ENCODE measurements around the gene AHI1. TPM values are rescaled to one million over a fixed set of nuclear protein-coding genes. Genes with fewer than 3 reads are reported as not detected.

Gene AHI1
- total and polyA plus RNA-seq, 2 of the 13 experiments (the other 11 are each of a cell fraction or from before 2014, with no cell fraction given), result 7.2 to 18.6 TPM

- TF ChIP-seq ZNF280D (CRISPR knock-in tag; IDR thresholded peaks at IDR 0.05), result 0 out of 2 replicates have a peak, but pooled peaks have one; percentile 24
Measured at GRCh38 chr6:135481783-135482369, 15.7 kb downstream of the AHI1 start (continued).

DNA sequence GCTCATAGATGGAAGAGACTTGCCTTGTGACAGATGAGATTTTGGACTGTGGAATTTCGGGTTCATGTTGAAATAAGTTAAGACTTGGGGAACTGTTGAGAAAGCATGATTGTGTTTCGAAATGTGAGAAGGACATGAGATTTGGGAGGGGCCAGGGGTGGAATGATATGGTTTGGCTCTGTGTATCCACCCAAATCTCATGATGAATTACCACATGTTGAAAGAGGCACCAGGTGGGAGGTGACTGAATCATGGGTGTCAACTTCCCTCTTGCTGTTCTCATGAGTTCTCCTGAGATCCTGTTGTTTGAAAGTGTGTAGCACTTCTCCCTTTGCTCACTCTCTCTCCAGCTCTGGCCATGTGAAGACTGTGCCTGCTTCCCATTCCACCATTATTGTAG is 17.9 kb downstream of the AHI1 start:
- no peak for ATAC-seq
- ChIA-PET CTCF (ENCODE audit: low intra/inter-chr PET ratio, low total read pairs) (no interaction called here), POLR2A (no interaction called here)
- no TSS peak for BruUV-seq (replicated peaks)
- no peak overlapping the region for H3K9ac ChIP-seq (ENCODE audit: insufficient read depth, low read depth, low read length)
- no peaks in the 10 kb centered on the region for H3K79me2 ChIP-seq (ENCODE audit: insufficient read depth, low read length)
- H3K27me3 ChIP-seq (ENCODE audit: control insufficient read depth in 1 of 2, insufficient read depth in 2 of 2, low read length in 2 of 2), result no peaks in the 10 kb centered on the region
- in situ Hi-C loops (cut with HindIII; ENCODE audit: extremely low pct_ligation_motif_present, low pct_unique_long_range_greater_than_20kb), result no loop called here
- H3K36me3 ChIP-seq (replicated peaks in 1 of 2; ENCODE audit: control insufficient read depth in 1 of 2, insufficient read depth in 2 of 2, low read length in 2 of 2), result peaks cover 4 to 13% of the 10 kb centered on the region in 2 experiments; a peak in 4 of 5 replicates
- WGBS (ENCODE audit: low lambda C conversion rate), result 97% methylated on average over 2 of the region's 2 CpGs
- H3K4me3 ChIP-seq (replicated peaks in 1 of 3; ENCODE audit: insufficient read depth in 1 of 3, low read depth in 2 of 3, low read length in 3 of 3), result no peak overlapping the region
- DNase-seq (ENCODE audit: low spot score), result no peak
- no peaks in the 10 kb centered on the region for H4K20me1 ChIP-seq (ENCODE audit: insufficient read depth, low read length)
- H3K9me3 ChIP-seq (ENCODE audit: low read length), result peaks cover 62% of the 10 kb centered on the region
- H3K4me2 ChIP-seq (ENCODE audit: low read depth, low read length), result no peak overlapping the region
- no peaks in the 10 kb centered on the region for H3K4me1 ChIP-seq (ENCODE audit: insufficient read depth, low read length)
- intact Hi-C loops (cut with micrococcal nuclease; ENCODE audit: unreplicated experiment), result no loop called here
- no peak overlapping the region for H2AFZ ChIP-seq (ENCODE audit: low read length)
- FAIRE-seq, result no peak
- H3K27ac ChIP-seq (ENCODE audit: extremely low read length, insufficient read depth, low read length), result no peak overlapping the region
- no peak for TF ChIP-seq GATAD2A (CRISPR knock-in tag; IDR thresholded peaks at IDR 0.05)
- TF ChIP-seq ZNF772 (CRISPR knock-in tag; IDR thresholded peaks at IDR 0.05), result no peak
- no peak for TF ChIP-seq SIN3B (IDR thresholded peaks at IDR 0.05; ENCODE audit: low read length)
- TF ChIP-seq PHF5A (CRISPR knock-in tag; IDR thresholded peaks at IDR 0.05; ENCODE audit: low read depth, unreplicated experiment), result no peak
- no peak for TF ChIP-seq GABPA (IDR thresholded peaks at IDR 0.05; ENCODE audit: low read depth, low read length)
- no peak for TF ChIP-seq GABPA (CRISPR knock-in tag; IDR thresholded peaks at IDR 0.05; ENCODE audit: low read depth)
- no peak for TF ChIP-seq ERF (CRISPR knock-in tag; IDR thresholded peaks at IDR 0.05)
- no peak for TF ChIP-seq ZNF788 (CRISPR knock-in tag; IDR thresholded peaks at IDR 0.05; ENCODE audit: borderline replicate concordance)
- TF ChIP-seq, protein P1, sequence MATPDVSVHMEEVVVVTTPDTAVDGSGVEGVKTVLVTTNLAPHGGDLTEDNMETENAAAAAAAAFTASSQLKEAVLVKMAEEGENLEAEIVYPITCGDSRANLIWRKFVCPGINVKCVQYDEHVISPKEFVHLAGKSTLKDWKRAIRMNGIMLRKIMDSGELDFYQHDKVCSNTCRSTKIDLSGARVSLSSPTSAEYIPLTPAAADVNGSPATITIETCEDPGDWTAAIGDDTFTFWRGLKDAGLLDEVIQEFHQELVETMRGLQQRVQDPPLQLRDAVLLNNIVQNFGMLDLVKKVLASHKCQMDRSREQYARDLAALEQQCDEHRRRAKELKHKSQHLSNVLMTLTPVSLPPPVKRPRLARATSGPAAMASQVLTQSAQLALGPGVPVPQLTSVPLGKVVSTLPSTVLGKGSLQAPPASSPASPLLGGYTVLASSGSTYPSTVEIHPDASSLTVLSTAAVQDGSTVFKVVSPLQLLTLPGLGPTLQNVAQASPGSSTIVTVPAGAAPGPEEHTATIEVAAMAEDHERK (CRISPR knock-in tag; IDR thresholded peaks at IDR 0.05; ENCODE audit: low read depth), result no peak
- TF ChIP-seq KMT2B (CRISPR knock-in tag; IDR thresholded peaks at IDR 0.05), result no peak
- TF ChIP-seq, protein P2, sequence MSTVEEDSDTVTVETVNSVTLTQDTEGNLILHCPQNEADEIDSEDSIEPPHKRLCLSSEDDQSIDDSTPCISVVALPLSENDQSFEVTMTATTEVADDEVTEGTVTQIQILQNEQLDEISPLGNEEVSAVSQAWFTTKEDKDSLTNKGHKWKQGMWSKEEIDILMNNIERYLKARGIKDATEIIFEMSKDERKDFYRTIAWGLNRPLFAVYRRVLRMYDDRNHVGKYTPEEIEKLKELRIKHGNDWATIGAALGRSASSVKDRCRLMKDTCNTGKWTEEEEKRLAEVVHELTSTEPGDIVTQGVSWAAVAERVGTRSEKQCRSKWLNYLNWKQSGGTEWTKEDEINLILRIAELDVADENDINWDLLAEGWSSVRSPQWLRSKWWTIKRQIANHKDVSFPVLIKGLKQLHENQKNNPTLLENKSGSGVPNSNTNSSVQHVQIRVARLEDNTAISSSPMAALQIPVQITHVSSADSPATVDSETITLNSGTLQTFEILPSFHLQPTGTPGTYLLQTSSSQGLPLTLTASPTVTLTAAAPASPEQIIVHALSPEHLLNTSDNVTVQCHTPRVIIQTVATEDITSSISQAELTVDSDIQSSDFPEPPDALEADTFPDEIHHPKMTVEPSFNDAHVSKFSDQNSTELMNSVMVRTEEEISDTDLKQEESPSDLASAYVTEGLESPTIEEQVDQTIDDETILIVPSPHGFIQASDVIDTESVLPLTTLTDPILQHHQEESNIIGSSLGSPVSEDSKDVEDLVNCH (CRISPR knock-in tag; IDR thresholded peaks at IDR 0.05), result no peak
- TF ChIP-seq FOXC1 (CRISPR knock-in tag; IDR thresholded peaks at IDR 0.05; ENCODE audit: borderline replicate concordance), result no peak
- TF ChIP-seq IKZF4 (CRISPR knock-in tag; IDR thresholded peaks at IDR 0.05; ENCODE audit: borderline replicate concordance, low read depth, not compliant biosample characterization), result no peak
- no peak for TF ChIP-seq ZNF891 (CRISPR knock-in tag; IDR thresholded peaks at IDR 0.05)
- TF ChIP-seq ZNF678 (CRISPR knock-in tag; IDR thresholded peaks at IDR 0.05), result no peak
- TF ChIP-seq, protein P3, sequence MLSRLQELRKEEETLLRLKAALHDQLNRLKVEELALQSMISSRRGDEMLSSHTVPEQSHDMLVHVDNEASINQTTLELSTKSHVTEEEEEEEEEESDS (CRISPR knock-in tag; IDR thresholded peaks at IDR 0.05; ENCODE audit: borderline replicate concordance), result no peak
